Activated naive CD8-positive, alpha-beta T cell treated with anti-CD3 and anti-CD28 coated beads for 36 hours (primary cell): ENCODE data around the gene SPRR2D. TPM values are rescaled to one million over a fixed set of nuclear protein-coding genes. Genes with fewer than 3 reads are reported as not detected.
"Not testable (repeated sequence)": the region's sequence is repeated elsewhere in the genome, so short reads cannot be mapped to it uniquely, and the experiment has no call there.

Experiments used
- DNase-seq: peaks from one replicate; pipeline ENCODE4 v3.0.0; 2021
- H3K27ac Mint-ChIP-seq: one replicate; pipeline ENCODE4 v1.8.0; 2022; ENCODE audit warnings: mild to moderate bottlenecking, moderate library complexity, mixed read lengths
- H3K27me3 Mint-ChIP-seq: one replicate; pipeline ENCODE4 v1.8.0; 2022; ENCODE audit warnings: mild to moderate bottlenecking, mixed read lengths
- H3K36me3 Mint-ChIP-seq: one replicate; pipeline ENCODE4 v1.8.0; 2021; ENCODE audit warnings: mild to moderate bottlenecking, mixed read lengths
- H3K4me1 Mint-ChIP-seq: one replicate; pipeline ENCODE4 v1.8.0; 2021; ENCODE audit warnings: mixed read lengths
- H3K4me3 Mint-ChIP-seq: one replicate; pipeline ENCODE4 v1.8.0; 2022; ENCODE audit warnings: mild to moderate bottlenecking, moderate library complexity, mixed read lengths
- H3K9me3 Mint-ChIP-seq: one replicate; pipeline ENCODE4 v1.8.0; 2022; ENCODE audit warnings: mixed read lengths
- total RNA-seq, 2 experiments: library from RNA; stranded (reverse); gene quantifications; one replicate each; pipeline ENCODE4 v1.2.3, GENCODE V29; 2021

SPRR2D gene
- total RNA-seq, 2 experiments from 2014 or later = not detected

- H3K36me3 Mint-ChIP-seq = no peaks in the 10 kb centered on the region
- H3K9me3 Mint-ChIP-seq = no peaks in the 10 kb centered on the region
- DNase-seq = no peak
- H3K4me3 Mint-ChIP-seq = no peak within 1 kb of the TSS
- H3K27ac Mint-ChIP-seq = no peak within 1 kb of the TSS
- H3K4me1 Mint-ChIP-seq = no peaks in the 10 kb centered on the region
- peaks cover 25% of the 10 kb centered on the region for H3K27me3 Mint-ChIP-seq
Measured at GRCh38 chr1:153030895-153031294, 10.0 kb downstream of the SPRR2D start, which contains the start of gene SPRR1B. SPRR1B (plus strand) TSS chr1:153031203; CDS start chr1:153032346, 1,143 bp downstream.

- DNase-seq = no peak
- no peaks in the 10 kb centered on the region for H3K36me3 Mint-ChIP-seq
- no peak overlapping the region for H3K4me3 Mint-ChIP-seq
- H3K4me1 Mint-ChIP-seq = no peaks in the 10 kb centered on the region
- peaks cover 21% of the 10 kb centered on the region for H3K27me3 Mint-ChIP-seq
- H3K9me3 Mint-ChIP-seq = no peaks in the 10 kb centered on the region
- H3K27ac Mint-ChIP-seq = no peak overlapping the region
Measured at GRCh38 chr1:153028766-153029165, 12.2 kb downstream of the SPRR2D start.

GRCh38 chr1:153025797-153026196 lies 15.1 kb downstream of the SPRR2D start:
- Mint-ChIP-seq H3K27me3 (peaks cover 20% of the 10 kb centered on the region), H3K36me3 (no peaks in the 10 kb centered on the region), H3K9me3 (no peaks in the 10 kb centered on the region), H3K4me1 (no peaks in the 10 kb centered on the region), H3K4me3 (no peak overlapping the region), H3K27ac (no peak overlapping the region)
- no peak for DNase-seq

- Mint-ChIP-seq H3K4me3 (no peak overlapping the region), H3K27ac (no peak overlapping the region), H3K36me3 (no peaks in the 10 kb centered on the region), H3K9me3 (no peaks in the 10 kb centered on the region), H3K27me3 (peaks cover 22% of the 10 kb centered on the region), H3K4me1 (no peaks in the 10 kb centered on the region)
- DNase-seq = no peak
Measured at GRCh38 chr1:153024413-153024812, 16.5 kb downstream of the SPRR2D start.

- Mint-ChIP-seq H3K36me3 (no peaks in the 10 kb centered on the region), H3K4me3 (no peak overlapping the region), H3K9me3 (no peaks in the 10 kb centered on the region), H3K27me3 (peaks cover 23% of the 10 kb centered on the region), H3K4me1 (no peaks in the 10 kb centered on the region), H3K27ac (no peak overlapping the region)
- DNase-seq = no peak
Measured at GRCh38 chr1:153023109-153023508, 17.8 kb downstream of the SPRR2D start.

GRCh38 chr1:153022340-153022739 lies 18.6 kb downstream of the SPRR2D start:
- not testable (repeated sequence) for DNase-seq, H3K4me3 Mint-ChIP-seq, H3K9me3 Mint-ChIP-seq, H3K27ac Mint-ChIP-seq, H3K36me3 Mint-ChIP-seq, H3K4me1 Mint-ChIP-seq
- H3K27me3 Mint-ChIP-seq = peaks cover 25% of the 10 kb centered on the region

- H3K27ac Mint-ChIP-seq, DNase-seq, H3K9me3 Mint-ChIP-seq, H3K36me3 Mint-ChIP-seq, H3K4me3 Mint-ChIP-seq, H3K4me1 Mint-ChIP-seq: not testable (repeated sequence)
- H3K27me3 Mint-ChIP-seq = peaks cover 26% of the 10 kb centered on the region
Measured at GRCh38 chr1:153021829-153022228, 19.1 kb downstream of the SPRR2D start.

GRCh38 chr1:153011235-153011758 lies 29.6 kb downstream of the SPRR2D start:
- not testable (repeated sequence) for H3K9me3 Mint-ChIP-seq, H3K27ac Mint-ChIP-seq, DNase-seq, H3K4me3 Mint-ChIP-seq, H3K36me3 Mint-ChIP-seq, H3K4me1 Mint-ChIP-seq
- peaks cover 13% of the 10 kb centered on the region for H3K27me3 Mint-ChIP-seq

GRCh38 chr1:153001382-153001781 lies 39.5 kb downstream of the SPRR2D start, which contains the start of gene SPRR3:
SPRR3 (plus strand) TSS chr1:153001749; CDS start chr1:153003021, 1,272 bp downstream.
- no peak within 1 kb of the TSS for H3K27ac Mint-ChIP-seq
- H3K36me3 Mint-ChIP-seq = no peaks in the 10 kb centered on the region
- H3K4me3 Mint-ChIP-seq = no peak within 1 kb of the TSS
- DNase-seq = no peak
- H3K9me3 Mint-ChIP-seq = peaks cover 1% of the 10 kb centered on the region
- H3K4me1 Mint-ChIP-seq = no peaks in the 10 kb centered on the region
- peaks cover 33% of the 10 kb centered on the region for H3K27me3 Mint-ChIP-seq

GRCh38 chr1:153000294-153000693 lies 40.6 kb downstream of the SPRR2D start:
- no peak for DNase-seq
- Mint-ChIP-seq H3K36me3 (no peaks in the 10 kb centered on the region), H3K9me3 (peaks cover 3% of the 10 kb centered on the region), H3K27me3 (peaks cover 37% of the 10 kb centered on the region), H3K27ac (no peak overlapping the region), H3K4me1 (no peaks in the 10 kb centered on the region), H3K4me3 (no peak overlapping the region)

GRCh38 chr1:152999818-153000217 lies 41.1 kb downstream of the SPRR2D start:
- Mint-ChIP-seq H3K4me1 (no peaks in the 10 kb centered on the region), H3K9me3 (peaks cover 3% of the 10 kb centered on the region), H3K4me3 (no peak overlapping the region), H3K27ac (no peak overlapping the region), H3K36me3 (no peaks in the 10 kb centered on the region), H3K27me3 (peaks cover 41% of the 10 kb centered on the region)
- DNase-seq = no peak

- H3K36me3 Mint-ChIP-seq = no peaks in the 10 kb centered on the region
- no peak overlapping the region for H3K4me3 Mint-ChIP-seq
- H3K27ac Mint-ChIP-seq = no peak overlapping the region
- peaks cover 34% of the 10 kb centered on the region for H3K27me3 Mint-ChIP-seq
- H3K9me3 Mint-ChIP-seq = peaks cover 3% of the 10 kb centered on the region
- H3K4me1 Mint-ChIP-seq = no peaks in the 10 kb centered on the region
- DNase-seq = no peak
Measured at GRCh38 chr1:152998476-152998875, 42.4 kb downstream of the SPRR2D start.

- no peak for DNase-seq
- Mint-ChIP-seq H3K27me3 (peaks cover 37% of the 10 kb centered on the region), H3K4me3 (no peak overlapping the region), H3K36me3 (no peaks in the 10 kb centered on the region), H3K9me3 (peaks cover 3% of the 10 kb centered on the region), H3K4me1 (no peaks in the 10 kb centered on the region), H3K27ac (no peak overlapping the region)
Measured at GRCh38 chr1:152997901-152998300, 43.0 kb downstream of the SPRR2D start.

GRCh38 chr1:152996633-152997400 lies 44.1 kb downstream of the SPRR2D start:
- DNase-seq = no peak
- Mint-ChIP-seq H3K9me3 (peaks cover 3% of the 10 kb centered on the region), H3K27ac (no peak overlapping the region), H3K4me3 (no peak overlapping the region), H3K27me3 (peaks cover 42% of the 10 kb centered on the region), H3K4me1 (no peaks in the 10 kb centered on the region), H3K36me3 (no peaks in the 10 kb centered on the region)

- Mint-ChIP-seq H3K9me3 (peaks cover 3% of the 10 kb centered on the region), H3K4me1 (no peaks in the 10 kb centered on the region), H3K4me3 (no peak overlapping the region), H3K27me3 (peaks cover 41% of the 10 kb centered on the region), H3K36me3 (no peaks in the 10 kb centered on the region), H3K27ac (no peak overlapping the region)
- DNase-seq = no peak
Measured at GRCh38 chr1:152995842-152996241, 45.1 kb downstream of the SPRR2D start.

- Mint-ChIP-seq H3K4me1 (no peaks in the 10 kb centered on the region), H3K9me3 (peaks cover 3% of the 10 kb centered on the region), H3K36me3 (no peaks in the 10 kb centered on the region), H3K27ac (no peak overlapping the region), H3K4me3 (no peak overlapping the region), H3K27me3 (peaks cover 34% of the 10 kb centered on the region)
- no peak for DNase-seq
Measured at GRCh38 chr1:152993186-152993585, 47.7 kb downstream of the SPRR2D start.
